GM19452 (cell line): ENCODE results near the gene MOBP.

Experiments used
- ATAC-seq: cut with Tn5 transposase; IDR thresholded peaks from one replicate; pipeline ENCODE4 v1.9.1; 2021; ENCODE audit not compliant: unreplicated experiment

The MOBP gene

GRCh38 chr3:39494781-39495180 lies 27.3 kb downstream of the MOBP start:
- no peak for ATAC-seq

DNA sequence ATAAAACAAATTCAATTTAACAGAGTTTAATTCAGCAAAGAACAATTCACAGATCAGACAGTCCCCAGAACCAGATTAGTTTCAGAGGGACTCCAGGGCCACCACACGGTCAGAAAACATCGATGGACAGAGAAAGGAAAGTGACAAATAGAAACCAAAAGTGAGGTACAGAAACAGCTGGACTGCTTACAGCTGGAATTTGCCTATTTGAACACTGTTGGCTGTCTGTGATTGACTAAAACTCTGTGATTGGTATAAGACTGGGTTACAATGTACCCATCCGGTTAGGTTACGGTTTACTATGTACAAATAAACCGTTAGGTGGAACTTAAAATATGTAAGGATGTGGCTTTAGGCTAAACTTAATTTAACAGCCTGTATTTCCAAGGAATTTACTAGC lies 30.3 kb downstream of the MOBP start:
- ATAC-seq: no peak

- ATAC-seq: no peak
Observed at GRCh38 chr3:39499651-39500273, 32.3 kb downstream of the MOBP start.

- no peak for ATAC-seq
Observed at GRCh38 chr3:39501059-39501458, 33.6 kb downstream of the MOBP start.

- ATAC-seq: no peak
Observed at GRCh38 chr3:39501968-39502837, 34.7 kb downstream of the MOBP start.

DNA sequence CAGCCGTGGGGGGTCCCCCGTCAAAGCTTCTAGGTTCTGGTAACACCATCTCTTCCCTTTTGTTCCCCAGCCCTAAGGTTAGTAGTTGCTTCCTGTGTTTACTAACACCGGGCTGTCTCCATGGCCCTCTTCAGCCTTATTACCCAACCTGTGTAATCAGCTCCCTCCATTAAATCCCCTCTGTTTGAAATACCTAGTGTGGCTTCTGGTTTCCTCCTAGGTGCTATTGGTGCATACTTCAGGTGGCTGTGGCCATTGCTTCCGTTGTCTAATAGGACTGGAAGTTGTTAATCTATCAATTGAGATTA lies 35.3 kb downstream of the MOBP start:
- no peak for ATAC-seq

DNA sequence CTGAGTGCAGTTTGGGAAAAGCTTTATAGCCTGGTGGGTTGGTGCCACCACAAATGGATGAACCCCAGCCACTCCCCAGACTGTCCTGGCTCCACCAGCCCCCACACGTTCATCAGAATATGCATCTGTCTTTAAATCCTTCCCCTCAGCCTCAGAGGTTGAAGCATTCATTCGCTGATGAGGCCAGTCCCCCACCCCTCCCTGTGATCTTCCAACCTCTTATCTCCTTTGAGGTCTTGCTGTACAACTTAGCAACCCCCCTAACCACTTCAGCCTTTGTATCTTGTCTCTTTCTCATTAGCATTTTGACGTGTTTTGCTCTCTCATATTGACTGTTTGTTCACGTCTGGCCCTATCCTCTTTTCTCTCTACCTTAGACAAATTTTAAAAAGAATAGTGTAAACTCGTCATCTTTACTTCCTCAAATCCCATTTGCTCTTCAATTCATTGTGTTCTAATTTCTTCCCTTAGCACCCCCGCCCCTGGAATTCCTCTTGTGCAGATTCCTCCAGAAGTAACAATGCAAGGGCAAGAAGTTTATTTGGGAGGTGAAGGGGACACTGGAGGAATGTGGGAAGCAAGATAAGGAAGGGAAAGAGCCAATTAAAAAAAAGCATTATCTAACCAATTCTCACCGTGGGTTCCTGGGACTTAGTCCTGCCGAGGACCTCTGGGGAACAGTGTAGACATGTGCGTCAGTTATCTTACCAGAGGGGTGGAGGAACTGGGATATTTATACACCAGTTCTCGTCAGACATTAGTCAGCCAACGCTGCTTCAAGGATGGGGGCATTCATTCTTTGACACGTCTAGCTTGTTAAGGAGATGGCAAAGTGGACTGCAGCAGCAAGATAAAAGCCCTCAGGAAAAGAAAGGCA lies 38.6 kb downstream of the MOBP start:
- no peak for ATAC-seq

- ATAC-seq: no peak
Observed at GRCh38 chr3:39506863-39507262, 39.4 kb downstream of the MOBP start.

- ATAC-seq: no peak
Observed at GRCh38 chr3:39513791-39514369, 46.4 kb downstream of the MOBP start.

GRCh38 chr3:39515681-39516441 lies 48.4 kb downstream of the MOBP start:
- no peak for ATAC-seq

GRCh38 chr3:39519103-39519502 lies 51.6 kb downstream of the MOBP start:
- no peak for ATAC-seq

- no peak for ATAC-seq
Observed at GRCh38 chr3:39519554-39520288, 52.2 kb downstream of the MOBP start.

GRCh38 chr3:39521456-39521855 lies 54.0 kb downstream of the MOBP start:
- ATAC-seq: no peak

- no peak for ATAC-seq
Observed at GRCh38 chr3:39524107-39524506, 56.6 kb downstream of the MOBP start.

GRCh38 chr3:39528844-39529243 lies 61.4 kb downstream of the MOBP start:
- ATAC-seq: no peak

- ATAC-seq: no peak
Observed at GRCh38 chr3:39529577-39529976, 62.1 kb downstream of the MOBP start.

DNA sequence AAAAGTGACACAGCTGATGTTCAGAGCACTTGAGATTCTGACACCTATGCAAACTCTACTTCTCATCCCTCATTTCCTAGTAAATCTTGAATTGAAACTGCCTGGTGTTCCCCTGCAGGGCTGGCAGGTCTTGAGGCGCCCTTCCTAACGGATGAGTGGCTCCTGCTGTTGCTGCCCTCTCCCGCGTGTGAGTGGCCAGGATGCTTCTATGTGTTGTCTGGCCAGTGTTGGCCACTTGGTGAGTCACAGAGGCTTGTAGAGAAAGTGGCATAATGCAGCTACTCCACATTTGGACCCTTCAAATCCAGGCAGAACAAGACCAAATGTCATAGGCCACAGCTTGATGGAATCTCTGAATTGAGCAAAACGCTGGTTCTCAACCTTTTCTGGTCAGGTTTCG lies 63.6 kb downstream of the MOBP start:
- no peak for ATAC-seq

- ATAC-seq: no peak
Observed at GRCh38 chr3:39531665-39532064, 64.2 kb downstream of the MOBP start.

GRCh38 chr3:39532777-39533176 lies 65.3 kb downstream of the MOBP start:
- ATAC-seq: no peak

DNA sequence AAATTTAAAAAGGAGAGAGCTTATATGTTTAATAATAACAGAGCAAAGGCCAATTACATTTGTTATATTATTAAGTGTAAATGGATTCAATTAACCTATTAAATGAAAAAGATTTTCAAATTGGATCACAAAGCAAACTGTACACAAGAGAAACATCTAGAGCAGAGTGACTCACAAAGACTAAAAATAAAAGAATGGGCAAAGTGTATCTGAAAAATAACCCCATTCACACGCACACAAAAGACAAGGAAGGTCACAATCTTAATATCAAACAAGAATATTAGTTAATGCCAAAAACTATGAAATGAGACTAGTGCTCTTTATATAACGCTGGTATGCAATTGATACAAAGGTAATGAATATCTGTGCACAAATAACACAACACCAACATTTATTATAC lies 65.7 kb downstream of the MOBP start:
- ATAC-seq: no peak
